DMS 273 (cell line): Measurements from ENCODE around the gene SFSWAP.
"Not testable (repeated sequence)": the region's sequence is repeated elsewhere in the genome, so short reads cannot be mapped to it uniquely, and the experiment has no call there.

Source experiments
- DNase-seq: peaks from one replicate; lab custom pipeline; 2025; ENCODE audit not compliant: unreplicated experiment; lab: John Stamatoyannopoulos, UW

SFSWAP gene

DNA sequence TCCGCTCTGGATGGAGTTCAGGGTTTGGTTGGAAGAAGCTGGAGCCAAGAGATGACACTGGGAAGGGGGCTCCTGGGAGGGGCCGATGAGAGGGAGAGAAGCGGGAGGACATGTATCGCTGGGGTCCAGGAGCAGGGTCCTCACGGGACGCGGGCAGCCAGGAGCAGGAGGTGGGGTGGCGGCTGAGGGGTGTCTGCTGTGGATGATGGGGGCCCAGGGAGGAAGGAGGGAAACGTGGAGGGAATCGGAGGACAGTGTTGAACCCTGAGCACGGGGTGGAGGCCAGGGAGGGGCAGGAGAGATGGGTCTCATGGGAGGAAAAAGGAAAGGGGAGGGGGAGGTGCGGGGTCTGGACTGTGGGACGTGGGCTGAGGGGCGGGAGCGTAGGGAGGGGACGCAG is 31.7 kb upstream of the SFSWAP start:
- not testable (repeated sequence) for DNase-seq

DNA sequence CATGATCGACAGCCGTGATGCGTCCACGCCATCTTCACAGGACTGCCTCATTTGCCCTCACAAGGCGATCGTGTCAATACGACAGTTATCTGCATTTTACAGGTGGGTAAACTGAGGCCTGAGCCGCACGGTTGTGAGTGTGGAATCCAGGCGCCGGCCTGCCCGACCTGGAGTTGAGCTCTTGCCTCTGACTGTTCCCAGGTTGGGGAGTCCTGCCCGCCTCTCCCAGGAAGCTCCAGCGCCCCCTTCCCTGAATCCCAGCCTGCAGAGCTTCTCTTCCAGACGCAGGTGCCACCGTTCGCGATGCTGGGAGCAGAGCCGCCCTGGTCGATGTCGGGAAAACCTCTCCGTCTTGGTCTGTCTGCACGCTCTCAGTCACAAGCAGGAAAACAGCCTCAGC is 31.1 kb upstream of the SFSWAP start:
- DNase-seq = not testable (repeated sequence)

DNA sequence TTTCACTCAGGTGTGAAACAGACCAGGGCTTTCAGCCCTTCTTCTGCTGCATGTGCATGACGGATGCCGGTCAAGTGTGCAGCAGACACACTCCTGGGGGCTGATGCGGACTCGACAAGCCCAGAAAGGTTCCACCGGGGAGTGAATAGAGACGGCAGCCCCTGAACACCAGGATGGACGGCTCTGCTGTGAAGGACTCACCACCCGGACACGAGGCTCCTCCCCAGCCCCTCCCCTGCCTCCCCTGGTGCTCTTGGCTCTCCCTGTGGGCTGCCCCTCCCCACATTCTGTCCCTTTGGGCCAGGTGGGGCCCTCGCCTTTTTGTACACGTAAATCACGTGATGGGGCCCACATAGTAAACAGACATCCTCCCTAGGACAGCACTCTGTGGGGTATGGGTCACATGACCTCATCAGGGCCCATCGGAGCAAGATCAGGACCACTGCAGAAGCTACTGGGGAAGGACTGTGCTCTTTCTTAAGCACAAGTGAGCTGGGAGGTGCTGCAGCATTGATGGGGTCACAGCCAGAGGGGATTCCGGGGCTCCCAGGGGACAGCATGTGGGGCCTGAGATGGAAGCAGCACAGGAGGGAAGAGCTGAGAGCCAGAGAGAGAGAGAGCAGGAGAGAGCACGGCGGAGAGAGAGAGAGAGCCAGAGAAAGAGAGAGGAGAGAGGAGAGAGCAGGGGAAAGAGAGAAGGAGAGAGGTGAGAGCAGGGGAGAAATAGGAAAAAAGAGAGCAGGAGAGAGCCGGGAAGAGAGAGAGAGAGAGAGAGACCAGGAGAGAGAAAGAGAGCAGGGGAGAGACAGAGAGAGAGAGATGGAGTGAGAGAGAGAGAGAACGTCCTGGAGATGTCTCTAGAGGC is 30.3 kb upstream of the SFSWAP start:
- DNase-seq = not testable (repeated sequence)

DNA sequence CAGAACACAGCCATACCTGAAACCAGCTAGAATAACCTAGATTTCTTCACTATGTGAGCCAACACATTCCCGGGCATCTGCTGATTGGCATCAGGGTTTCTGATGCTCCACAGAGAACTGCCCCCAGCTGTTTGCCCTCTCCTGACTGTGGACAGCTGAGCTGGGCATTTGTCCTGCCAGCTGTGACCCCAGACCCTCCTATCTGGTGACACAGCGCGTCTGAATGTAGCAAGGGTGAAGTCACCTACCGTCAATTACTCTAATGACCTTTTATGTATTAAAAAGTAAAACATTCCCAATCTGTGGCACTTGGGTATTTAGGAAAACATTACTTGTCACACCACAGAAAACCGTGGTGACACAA is 29.7 kb upstream of the SFSWAP start:
- no peak for DNase-seq

DNA sequence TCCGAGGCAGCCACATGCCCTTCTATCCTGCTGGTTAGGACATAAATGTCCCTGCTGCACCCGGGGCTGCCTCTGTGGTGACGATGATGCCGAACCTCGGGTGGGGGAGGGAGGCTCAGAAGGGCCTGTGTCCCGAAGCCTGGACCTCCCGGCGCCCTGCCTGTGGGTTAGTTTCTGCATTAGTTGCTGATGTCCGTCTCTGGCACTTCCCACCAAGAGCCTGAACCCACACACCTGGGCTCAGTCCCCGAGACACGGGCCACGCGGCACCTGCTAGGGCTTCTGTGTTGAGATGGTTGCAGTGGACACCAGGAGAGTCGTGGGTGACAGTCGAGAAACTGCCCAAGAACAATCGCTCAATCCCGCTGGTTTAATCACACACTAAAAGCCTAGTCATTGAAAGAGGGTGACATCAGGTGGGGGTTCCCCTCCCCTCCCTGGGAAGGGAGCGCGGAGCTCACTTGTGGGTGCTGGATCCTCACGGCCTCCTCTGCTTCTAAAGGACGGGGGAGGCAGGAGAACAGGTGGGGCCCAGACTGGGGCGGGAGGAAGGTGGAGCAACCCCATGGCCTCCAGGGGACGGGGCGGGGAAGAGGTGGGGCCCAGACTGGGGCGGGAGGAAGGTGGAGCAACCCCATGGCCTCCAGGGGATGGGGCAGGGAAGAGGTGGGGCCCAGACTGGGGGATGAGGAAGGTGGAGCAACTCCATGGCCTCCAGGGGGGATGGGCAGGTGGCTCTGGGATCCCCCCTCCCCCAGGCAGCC is 29.0 kb upstream of the SFSWAP start:
- not testable (repeated sequence) for DNase-seq

DNA sequence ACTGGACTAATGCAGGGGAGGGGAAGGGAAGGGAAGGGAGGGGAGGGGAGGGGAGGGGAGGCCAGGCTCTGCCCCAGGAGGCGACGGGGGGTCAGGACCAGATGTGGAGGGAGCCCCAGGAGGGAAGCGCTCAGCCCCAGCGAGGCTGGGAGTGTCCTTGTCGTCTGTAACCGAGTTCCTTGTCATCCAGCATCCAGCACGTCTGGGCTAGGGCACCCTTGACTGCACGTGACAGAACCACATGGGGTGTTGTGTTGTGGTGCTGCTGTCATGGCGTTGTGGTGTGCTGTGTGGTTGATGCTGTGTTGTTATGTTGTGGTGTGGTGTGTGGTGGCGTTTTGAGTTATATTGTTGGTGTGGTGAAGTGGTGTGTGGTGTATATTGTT is 28.4 kb upstream of the SFSWAP start:
- DNase-seq = no peak

DNA sequence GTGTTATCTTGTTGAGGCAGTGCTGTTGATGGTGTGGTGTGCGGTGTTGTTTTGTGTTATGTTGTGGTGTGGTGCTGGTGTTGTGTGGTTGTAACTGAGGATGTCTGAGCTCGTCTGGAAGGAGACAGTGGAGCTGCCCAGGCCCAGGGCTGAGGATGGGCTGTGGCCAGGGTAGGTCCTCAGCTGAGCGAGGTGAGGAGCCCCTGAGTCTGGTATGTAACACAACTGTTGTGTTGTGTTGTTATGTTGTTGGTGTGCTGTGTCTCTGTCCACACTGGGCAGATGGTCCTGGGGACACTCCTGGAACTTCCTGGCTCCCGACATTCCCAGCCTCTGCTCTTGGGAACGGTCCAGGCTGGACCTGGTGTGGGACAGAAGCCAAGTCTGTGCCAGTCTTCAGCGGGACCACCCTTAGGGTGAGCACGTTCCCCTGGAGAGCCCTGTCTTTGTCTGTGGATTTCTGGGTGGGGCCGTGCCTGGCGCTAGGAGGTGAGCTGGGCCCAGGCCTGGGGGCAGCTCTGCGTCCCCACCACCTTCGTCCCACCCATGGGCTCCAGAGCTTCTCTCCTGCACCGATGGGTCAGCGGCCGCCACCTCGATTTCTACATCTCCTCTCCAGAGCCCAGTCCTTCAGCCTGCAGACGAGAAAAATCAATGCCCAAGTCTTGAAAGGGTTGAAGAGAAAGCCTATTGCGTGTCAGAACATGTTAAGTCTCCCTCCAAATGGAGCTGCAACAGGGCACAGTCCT is 27.4 kb upstream of the SFSWAP start:
- no peak for DNase-seq

DNA sequence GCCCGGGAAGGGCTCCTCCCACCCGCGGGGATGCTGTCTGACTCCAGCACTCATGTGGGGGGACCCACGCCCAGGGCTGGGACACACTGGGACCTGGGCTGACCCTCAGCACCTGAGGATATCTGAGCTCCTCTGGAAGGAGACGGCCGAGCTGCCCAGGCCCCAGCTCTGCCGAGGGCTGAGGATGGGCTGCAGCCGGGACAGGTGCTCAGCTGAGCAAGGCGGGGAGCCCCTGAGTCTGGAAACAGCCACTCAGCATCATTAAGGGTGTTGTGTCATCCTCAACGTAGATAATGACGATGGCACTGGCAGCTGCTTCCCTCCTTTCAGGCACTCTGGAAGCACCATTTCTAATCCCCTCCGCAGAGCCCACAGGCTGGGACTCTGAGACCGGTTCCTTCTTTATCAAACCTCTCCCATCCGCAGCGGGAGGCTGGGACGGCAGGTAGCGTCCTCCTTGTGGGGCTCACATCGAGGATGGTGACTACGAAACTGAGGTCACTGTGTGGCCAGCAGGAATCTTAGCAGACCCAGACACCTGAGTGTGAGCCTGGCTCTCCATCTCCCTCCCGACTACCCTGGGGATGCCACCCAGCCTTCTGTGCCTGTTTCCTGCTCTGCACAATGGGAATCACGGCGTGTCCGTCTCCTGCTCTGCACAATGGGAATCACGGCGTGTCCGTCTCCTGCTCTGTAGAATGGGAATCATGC is 26.7 kb upstream of the SFSWAP start:
- DNase-seq = no peak

DNA sequence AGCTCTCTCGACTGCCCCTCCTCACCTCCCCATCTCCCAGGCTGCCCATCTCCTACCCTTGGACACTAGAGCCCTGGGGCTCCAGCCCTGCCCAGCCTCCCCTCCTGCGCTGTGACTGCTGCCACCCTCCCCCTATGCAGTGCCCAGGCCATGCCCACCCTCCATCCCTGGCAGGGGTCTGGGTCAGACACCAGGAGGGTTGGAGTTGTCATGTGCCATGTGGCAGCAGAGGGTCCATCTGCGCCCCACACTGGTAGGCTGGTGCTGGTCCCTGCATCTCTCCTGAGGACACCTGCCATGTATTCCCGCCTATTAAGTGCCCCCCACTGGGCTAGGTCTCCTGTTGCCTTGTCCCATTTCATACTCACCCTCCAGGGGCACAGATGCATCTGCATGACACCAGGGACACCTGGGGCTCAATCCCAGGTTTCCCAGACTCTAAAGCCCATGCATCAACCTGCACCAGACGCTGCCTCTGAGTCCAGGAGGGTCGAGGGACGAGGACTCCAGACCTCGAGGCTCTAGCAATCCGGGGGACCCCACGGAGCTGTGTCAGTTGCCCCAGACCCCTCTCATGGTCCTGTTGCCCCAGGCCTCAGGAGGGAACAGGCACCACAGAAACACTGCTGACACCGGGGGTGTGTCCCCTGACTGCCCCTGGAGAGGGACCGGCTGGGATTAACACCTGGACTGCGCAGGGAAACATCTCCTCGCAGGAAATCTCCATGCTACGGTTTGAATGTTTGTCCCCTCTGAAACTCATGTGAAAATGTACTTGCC is 23.4 kb upstream of the SFSWAP start:
- DNase-seq = no peak

DNA sequence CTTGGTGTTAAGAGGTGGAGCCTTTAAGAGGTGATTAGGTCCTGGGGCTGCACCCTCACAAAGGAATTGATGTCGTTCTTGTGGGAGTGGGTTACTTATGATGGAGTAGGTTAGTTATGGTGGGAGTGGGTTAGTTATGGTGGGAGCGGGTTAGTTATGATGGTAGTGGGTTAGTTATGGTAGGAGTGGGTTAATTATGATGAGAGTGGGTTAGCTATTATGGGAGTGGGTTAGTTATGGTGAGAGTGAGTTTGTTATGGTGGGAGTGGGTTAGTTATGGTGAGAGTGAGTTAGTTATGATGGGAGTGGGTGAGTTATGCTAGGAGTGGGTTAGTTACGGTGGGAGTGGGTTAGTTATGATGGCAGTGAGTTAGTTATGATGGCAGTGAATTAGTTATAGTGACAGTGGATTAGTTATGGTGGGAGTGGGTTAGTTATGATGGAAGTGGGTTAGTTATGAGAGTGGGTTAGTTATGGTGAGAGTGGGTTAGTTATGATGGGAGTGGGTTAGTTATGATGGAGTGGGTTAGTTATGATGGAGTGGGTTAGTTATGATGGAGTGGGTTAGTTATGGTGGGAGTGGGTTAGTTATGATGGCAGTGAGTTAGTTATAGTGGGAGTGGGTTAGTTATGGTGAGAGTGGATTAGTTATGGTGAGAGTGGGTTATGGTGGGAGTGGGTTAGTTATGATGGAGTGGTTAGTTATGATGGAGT is 22.6 kb upstream of the SFSWAP start:
- DNase-seq = no peak

DNA sequence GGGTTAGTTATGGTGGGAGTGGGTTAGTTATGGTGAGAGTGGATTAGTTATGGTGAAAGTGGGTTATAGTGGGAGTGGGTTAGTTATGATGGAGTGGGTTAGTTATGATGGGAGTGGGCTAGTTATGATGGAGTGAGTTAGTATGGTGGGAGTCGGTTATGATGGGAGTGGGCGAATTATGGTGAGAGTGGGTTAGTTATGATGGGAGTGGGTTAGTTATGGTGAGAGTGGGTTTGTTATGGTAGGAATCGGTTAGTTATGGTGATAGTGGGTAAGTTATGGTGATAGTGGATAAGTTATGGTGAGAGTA is 22.1 kb upstream of the SFSWAP start:
- DNase-seq = no peak

DNA sequence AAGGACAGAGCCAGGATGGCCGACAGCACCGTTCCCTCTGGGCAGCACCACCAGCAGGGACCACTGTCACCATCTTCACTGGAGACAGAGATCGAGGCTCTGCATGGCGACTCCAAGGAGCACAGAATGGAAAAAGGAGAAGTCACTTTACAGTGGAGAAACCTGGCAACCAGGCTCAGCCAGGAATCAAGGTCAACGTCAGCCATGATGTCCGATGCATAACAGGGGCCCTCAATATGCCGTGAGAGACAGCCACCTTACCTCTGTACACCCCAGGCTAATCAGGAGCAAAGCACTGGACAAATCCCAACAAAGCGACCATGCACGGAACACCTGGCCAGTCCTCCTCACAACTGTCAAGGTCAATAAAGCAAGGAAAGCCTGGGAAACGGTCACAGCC is 20.6 kb upstream of the SFSWAP start:
- DNase-seq = no peak

DNA sequence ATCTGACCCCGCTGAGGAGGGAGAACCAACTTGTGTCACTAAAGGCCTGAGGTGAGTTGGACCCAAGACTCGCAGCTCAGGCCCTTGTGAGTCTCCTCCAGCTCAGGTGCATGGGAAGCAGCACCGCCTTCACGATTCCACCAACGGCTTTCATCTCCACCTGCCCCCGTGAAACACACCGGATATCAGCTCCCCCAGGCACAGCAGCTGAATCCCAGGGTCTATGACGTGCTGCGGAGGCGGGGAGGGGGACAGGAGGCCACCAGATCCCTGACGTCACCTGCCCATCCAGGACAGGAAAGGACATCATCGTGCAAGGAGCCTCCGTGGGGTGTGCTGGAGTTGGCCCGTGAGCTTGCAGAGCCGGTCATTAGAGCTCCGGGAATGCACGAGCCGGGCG is 18.5 kb upstream of the SFSWAP start:
- no peak for DNase-seq

DNA sequence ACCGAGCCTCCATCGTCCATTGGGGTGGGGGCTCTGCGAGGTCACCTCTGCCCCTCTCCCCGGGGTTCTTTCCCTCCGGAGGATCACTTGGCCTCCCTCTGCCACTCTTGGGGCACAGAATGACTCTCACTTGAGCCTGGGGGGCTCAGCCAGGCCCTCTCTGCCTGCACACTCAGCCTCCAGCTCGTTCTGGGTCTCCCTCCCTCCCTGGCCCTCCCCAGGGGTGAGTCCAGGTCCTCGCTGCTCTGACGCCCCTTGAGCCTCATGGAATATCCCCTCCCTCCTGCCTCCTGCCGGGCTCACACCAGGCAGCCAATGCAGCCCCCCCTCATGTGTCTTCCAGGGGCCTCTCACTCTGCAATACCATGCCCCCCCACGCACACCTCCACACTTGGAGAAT is 17.7 kb upstream of the SFSWAP start:
- DNase-seq = no peak

DNA sequence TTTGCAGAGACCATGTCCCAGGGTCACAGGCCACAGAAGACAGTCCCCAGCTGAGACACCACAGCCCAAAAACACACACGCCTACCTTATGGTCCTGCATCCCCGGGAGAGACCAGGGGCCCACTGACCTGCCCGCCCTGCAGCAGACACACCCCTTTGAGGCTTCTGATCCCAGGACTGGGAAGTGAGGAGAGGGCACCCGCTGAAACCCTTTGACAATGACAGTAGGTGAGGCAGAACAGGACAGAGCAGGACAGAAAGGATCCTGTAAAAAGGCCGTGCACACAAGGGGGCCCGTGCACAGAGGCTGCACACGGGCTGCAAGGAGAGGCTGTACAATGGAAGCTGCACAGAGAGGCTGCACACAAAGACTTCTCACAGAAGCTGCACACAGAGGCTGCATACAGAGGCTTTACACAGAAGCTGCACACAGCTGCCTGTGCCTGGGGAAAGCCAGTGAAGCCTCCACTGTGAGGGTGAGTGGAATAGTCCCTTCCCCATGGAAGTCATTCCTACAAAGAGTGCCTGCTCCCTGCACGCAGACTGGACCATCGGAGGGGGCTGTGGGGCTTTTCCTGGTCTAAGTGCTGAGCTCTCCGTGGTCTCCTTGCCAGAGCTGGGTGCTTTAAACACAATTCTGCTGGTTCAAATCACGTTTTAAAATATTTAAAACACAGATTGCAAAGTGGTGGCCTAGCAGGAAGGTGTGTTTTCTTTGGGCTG is 16.6 kb upstream of the SFSWAP start:
- DNase-seq = no peak

DNA sequence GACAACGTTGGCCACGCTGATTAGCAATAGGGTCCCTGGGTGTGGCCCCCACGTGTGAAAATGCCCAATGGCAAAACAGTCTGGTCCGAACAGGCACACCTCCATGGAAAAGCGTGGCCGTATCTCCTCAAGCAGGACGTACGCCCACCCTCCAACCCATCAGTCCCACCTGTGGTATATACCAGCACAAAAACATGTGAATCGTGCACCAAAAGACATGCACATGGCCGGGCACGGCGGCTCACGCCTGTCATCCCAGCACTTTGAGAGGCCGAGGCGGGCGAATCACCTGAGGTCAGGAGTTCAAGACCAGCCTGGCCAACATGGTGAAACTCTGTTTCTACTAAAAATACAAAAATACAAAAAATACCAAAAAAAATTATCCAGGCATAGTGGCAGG is 14.9 kb upstream of the SFSWAP start:
- no peak for DNase-seq

DNA sequence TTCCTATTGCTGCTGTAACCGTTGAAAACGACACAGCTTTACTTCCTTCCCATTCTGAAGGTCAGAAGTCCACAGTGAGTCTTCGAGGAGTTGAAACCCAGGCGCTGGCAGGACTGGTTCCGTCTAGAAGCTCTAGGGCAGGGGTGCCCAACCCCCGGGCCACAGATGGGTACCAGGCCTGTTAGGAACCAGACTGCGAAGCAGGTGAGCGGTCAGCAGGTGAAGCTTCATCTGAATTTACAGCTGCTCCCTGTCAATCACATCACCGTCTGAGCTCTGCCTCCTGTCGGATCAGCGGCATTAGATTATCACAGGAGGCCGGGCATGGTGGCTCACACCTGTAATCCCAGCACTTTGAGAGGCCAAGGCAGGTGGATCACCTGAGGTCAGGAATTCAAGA is 12.6 kb upstream of the SFSWAP start:
- DNase-seq = no peak

DNA sequence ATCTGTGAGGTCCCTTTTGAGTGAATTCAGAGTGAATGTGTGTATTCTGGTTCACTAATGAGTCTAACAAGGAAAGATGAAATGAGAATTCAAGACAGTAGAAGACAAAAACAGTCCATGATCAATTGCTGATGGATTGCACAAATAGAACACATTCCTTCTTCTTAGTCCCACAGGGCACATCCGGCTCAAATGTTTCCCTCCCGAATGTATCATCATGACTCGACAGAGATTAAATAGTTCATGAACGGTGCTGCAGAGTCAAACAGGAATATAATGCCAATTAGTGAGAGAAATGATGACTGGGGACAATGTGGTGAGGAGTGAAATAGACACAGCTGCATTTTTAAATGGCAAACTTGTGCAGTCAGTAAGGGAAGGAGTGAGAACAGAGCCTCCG is 11.5 kb upstream of the SFSWAP start:
- no peak for DNase-seq

DNA sequence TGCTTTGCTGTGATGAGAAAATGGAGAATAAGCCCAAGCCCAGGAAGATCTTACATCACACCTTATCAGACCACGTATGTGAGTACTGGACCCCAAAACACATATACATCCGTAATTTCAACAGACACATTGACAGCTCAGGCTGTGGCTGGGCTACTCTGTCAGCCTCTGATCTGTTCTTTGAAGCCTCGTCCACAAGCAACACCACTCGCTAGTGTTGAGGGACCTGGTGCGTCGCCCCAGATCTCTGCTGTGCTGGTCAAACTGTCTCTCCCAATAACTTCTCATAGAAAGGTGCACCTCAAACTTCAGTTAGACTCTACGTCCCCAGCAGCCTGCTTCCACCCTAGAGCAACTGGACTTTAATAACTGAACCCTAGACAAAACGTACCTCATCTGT is 10.6 kb upstream of the SFSWAP start:
- DNase-seq = no peak
